HCT116 (cell line): ENCODE results near the gene MAML1. TPM values are rescaled to one million over a fixed set of nuclear protein-coding genes. Genes with fewer than 3 reads are reported as not detected.

ENCODE experiments used
- ATAC-seq: fragments of 200-7000 bp; cut with Tn5 transposase; 2 replicates; pipeline ENCODE4 v1.9.1; 2020; ENCODE audit warnings: mild to moderate bottlenecking, moderate library complexity
- BruUV-seq: library from RNA; stranded (reverse); fragments of 400-500 nt; replicated peaks from 2 replicates; lab custom pipeline; 2021; lab: Mats Ljungman, UMichigan
- CTCF ChIA-PET: fragments of 300-600 bp; sonication (Branson Sonifier 250); formaldehyde crosslinking; loops from one replicate; lab custom pipeline; 2021; ENCODE audit warnings: antibody characterized with exemption; lab: Charles Lee
- POLR2A ChIA-PET: fragments of 300-600, 350-600 bp; sonication (Branson Sonifier 250); formaldehyde crosslinking; loops from one replicate; lab custom pipeline; 2021; ENCODE audit warnings: antibody characterized with exemption; lab: Charles Lee
- RAD21 ChIA-PET, 2 experiments: fragments of 300-600 bp; sonication (Branson Sonifier 250); formaldehyde crosslinking; loops; one replicate each; lab custom pipeline; 2023; ENCODE audit warnings: low total read pairs in 2 of 2; ENCODE audit not compliant: uncharacterized antibody in 2 of 2, unreplicated experiment in 2 of 2, low non-redundant PET in 1 of 2; lab: Charles Lee
- DNase-seq: peaks from one replicate; pipeline ENCODE4 v3.0.0-alpha.2; 2010; ENCODE audit warnings: low read depth, low spot score
- H2AFZ ChIP-seq: fragments of 200-600 bp; shearing (Covaris generic), sonication (generic); 2 replicates; pipeline ENCODE4 v1.6.1; 2017; ENCODE audit warnings: low read depth, mixed run types, mixed read lengths, antibody characterized with exemption, low read length; ENCODE audit not compliant: poor library complexity, severe bottlenecking
- H3K27ac ChIP-seq: 2 replicates; pipeline ENCODE4 v1.5.1; 2012; ENCODE audit warnings: low read depth, low read length
- H3K27me3 ChIP-seq: fragments of 200-600 bp; sonication (generic); 2 replicates; pipeline ENCODE4 v1.6.1; 2016; ENCODE audit warnings: mixed run types, low read length, mixed read lengths; ENCODE audit not compliant: insufficient read depth
- H3K36me3 ChIP-seq, 2 experiments: fragments of 200-500 bp in 1 of 2; fragments of 200-600 bp in 1 of 2; sonication (Bioruptor generic) in 1 of 2; sonication (generic) in 1 of 2; 2 replicates each; pipeline versions ENCODE4 v1.5.1 to v1.6.1; 2014 to 2016; ENCODE audit warnings: low read length in 2 of 2, inconsistent platforms in 1 of 2, mixed read lengths in 1 of 2, mixed run types in 1 of 2; ENCODE audit not compliant: insufficient read depth in 2 of 2, control insufficient read depth in 1 of 2
- H3K4me1 ChIP-seq, 2 experiments: fragments of 200-600 bp in 1 of 2; sonication (generic) in 1 of 2; 2 replicates each; pipeline versions ENCODE4 v1.5.1 to v1.6.1; 2012 to 2017; ENCODE audit warnings: low read length in 2 of 2, inconsistent platforms in 1 of 2, mild to moderate bottlenecking in 1 of 2, mixed read lengths in 1 of 2, mixed run types in 1 of 2, moderate library complexity in 1 of 2; ENCODE audit not compliant: insufficient read depth in 2 of 2, control insufficient read depth in 1 of 2
- H3K4me2 ChIP-seq: fragments of 200-600 bp; sonication (generic); 2 replicates; pipeline ENCODE4 v1.6.1; 2017; ENCODE audit warnings: mixed run types, low read length, mixed read lengths
- H3K4me3 ChIP-seq, 2 experiments: fragments of 200-600 bp in 1 of 2; sonication (generic) in 1 of 2; replicated peaks in 1 of 2; 2 replicates each; pipeline ENCODE4 v1.5.1; 2011 to 2016; ENCODE audit warnings: low read length in 2 of 2, control low read depth in 1 of 2, low read depth in 1 of 2, mild to moderate bottlenecking in 1 of 2, mixed read lengths in 1 of 2, mixed run types in 1 of 2
- H3K79me2 ChIP-seq: fragments of 200-600 bp; sonication (generic); 2 replicates; pipeline ENCODE4 v1.6.1; 2017; ENCODE audit warnings: mild to moderate bottlenecking, mixed run types, low read length, moderate library complexity, mixed read lengths; ENCODE audit not compliant: insufficient read depth
- H3K9ac ChIP-seq: fragments of 200-600 bp; sonication (generic); 2 replicates; pipeline ENCODE4 v1.6.1; 2016; ENCODE audit warnings: low read length, mixed read lengths
- H3K9me2 ChIP-seq: fragments of 200-600 bp; sonication (generic), shearing (Covaris generic); 2 replicates; pipeline ENCODE4 v1.6.1; 2017; ENCODE audit warnings: mixed run types, mild to moderate bottlenecking, moderate library complexity; ENCODE audit not compliant: insufficient read depth
- H3K9me3 ChIP-seq, 2 experiments: fragments of 200-500 bp in 1 of 2; fragments of 200-600 bp in 1 of 2; sonication (Bioruptor generic) in 1 of 2; sonication (generic) in 1 of 2; 2 replicates each; pipeline ENCODE4 v1.6.1; 2014 to 2017; ENCODE audit warnings: low read length in 2 of 2, mixed read lengths in 2 of 2, inconsistent platforms in 1 of 2, low read depth in 1 of 2, mild to moderate bottlenecking in 1 of 2, mixed run types in 1 of 2, moderate library complexity in 1 of 2; ENCODE audit not compliant: control insufficient read depth in 1 of 2, insufficient read depth in 1 of 2
- H4K20me1 ChIP-seq: fragments of 200-600 bp; sonication (generic), shearing (Covaris generic); 2 replicates; pipeline ENCODE4 v1.6.1; 2017; ENCODE audit warnings: mixed run types, mild to moderate bottlenecking, moderate library complexity; ENCODE audit not compliant: insufficient read depth
- ATF3 ChIP-seq: IDR thresholded peaks from 2 replicates; pipeline ENCODE4 v1.6.1; 2012
- ELF1 ChIP-seq: IDR thresholded peaks from 2 replicates; pipeline ENCODE4 v1.6.1; 2012; ENCODE audit warnings: low read depth, borderline replicate concordance
- EZH2 ChIP-seq: fragments of 200-600 bp; sonication (generic); IDR thresholded peaks from 2 replicates; pipeline ENCODE4 v1.6.1; 2017; ENCODE audit warnings: antibody characterized with exemption, mixed run types
- EZH2phosphoT487 ChIP-seq: fragments of 200-600 bp; IDR thresholded peaks from 2 replicates; pipeline ENCODE4 v1.6.1; 2018; ENCODE audit warnings: antibody characterized with exemption, borderline replicate concordance
- POLR2AphosphoS5 ChIP-seq: IDR thresholded peaks from 2 replicates; pipeline ENCODE4 v1.6.1; 2011; ENCODE audit warnings: mild to moderate bottlenecking, low read depth, low read length, moderate library complexity
- RAD21 ChIP-seq: IDR thresholded peaks from 2 replicates; pipeline ENCODE4 v1.6.1; 2012; ENCODE audit warnings: low read depth, mild to moderate bottlenecking
- YY1 ChIP-seq: IDR thresholded peaks from 2 replicates; pipeline ENCODE4 v1.6.1; 2011; ENCODE audit warnings: low read length, low read depth, moderate library complexity, mild to moderate bottlenecking; ENCODE audit not compliant: insufficient replicate concordance; ENCODE audit errors: extremely low read depth
- ZFX ChIP-seq: fragments of 450-650 bp; IDR thresholded peaks from 2 replicates; pipeline ENCODE4 v1.6.1; 2017
- ZNF274 ChIP-seq: fragments of 200-500 bp; sonication (Bioruptor generic); IDR thresholded peaks from 2 replicates; pipeline ENCODE4 v1.6.1; 2014; ENCODE audit warnings: mild to moderate bottlenecking, low read depth, low read length, inconsistent platforms
- intact Hi-C: fragments of 100-400 bp; cut with micrococcal nuclease; formaldehyde crosslinking; loops from 2 replicates; pipeline ENCODE4 v1.10.0; 2022
- total RNA-seq: library from RNA; stranded (reverse); gene quantifications from one replicate; pipeline ENCODE4 v1.2.1, GENCODE V29; 2021; ENCODE audit not compliant: unreplicated experiment

The MAML1 gene
- total RNA-seq, 1 experiment from 2014 or later = 29.5 TPM

DNA sequence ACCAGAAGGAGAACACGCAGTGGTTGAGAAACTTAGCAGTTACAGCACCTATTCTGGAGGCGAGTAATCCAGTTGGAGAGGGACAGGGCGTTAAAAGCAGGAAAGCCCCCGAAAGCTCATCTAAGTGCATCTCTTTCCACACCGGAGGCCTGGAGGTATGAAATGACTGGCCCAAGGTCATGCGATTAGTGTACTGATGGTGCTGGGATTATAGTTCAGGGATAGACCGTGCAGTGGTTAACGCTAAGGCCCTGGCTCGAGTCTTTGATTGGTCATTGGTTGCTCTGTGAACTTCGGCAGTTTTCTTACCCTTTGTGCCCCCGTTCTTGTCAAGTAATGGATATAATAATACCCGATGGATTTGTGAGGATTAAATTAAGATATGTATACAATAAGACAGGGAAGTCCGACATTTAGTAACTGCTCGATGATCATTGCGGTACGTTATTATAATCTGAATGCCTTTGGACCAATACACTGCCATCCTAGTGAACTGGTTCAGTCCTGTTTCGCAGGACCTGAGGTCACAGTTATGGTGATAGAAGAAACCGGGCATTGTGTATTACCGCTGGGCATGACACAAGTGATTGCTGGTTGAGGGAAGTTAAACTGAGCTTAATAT lies 32.9 kb upstream of the MAML1 start:
- peak overlapping the region; percentile 96 for H3K27ac ChIP-seq
- ATAC-seq (no peak), DNase-seq (no peak)
- H3K9me2 ChIP-seq = no peaks in the 10 kb centered on the region
- peaks cover 0 to 33% of the 10 kb centered on the region in 2 experiments; a peak in 1 of 4 replicates for H3K36me3 ChIP-seq
- peak overlapping the region; percentile 100 for H3K9ac ChIP-seq
- peak; percentile 42 for TF ChIP-seq POLR2AphosphoS5
- TF ChIP-seq ZNF274 = no peak
- TF ChIP-seq ZFX = no peak
- TF ChIP-seq RAD21 = no peak
- no peak for TF ChIP-seq YY1
- H3K4me3 ChIP-seq = peak overlapping the region; percentile 66 to 87
- no peaks in the 10 kb centered on the region for H3K9me3 ChIP-seq
- H3K27me3 ChIP-seq = no peaks in the 10 kb centered on the region
- ChIA-PET CTCF (no interaction called here), RAD21 (no interaction called here), POLR2A (interaction anchor here (0.6 to 1.3 kb wide), 2 partner anchors 33 to 76 kb away, joined by 3 to 4 read pairs; partner anchors contain the start of genes HNRNPH1 and MAML1)
- H2AFZ ChIP-seq = no peak overlapping the region
- peaks cover 60% of the 10 kb centered on the region for H3K79me2 ChIP-seq
- intact Hi-C loops = loop anchor here (1.0 to 2.0 kb wide), 2 partner anchors 41 to 76 kb away; partner anchors contain the start of gene HNRNPH1
- peaks cover 3% of the 10 kb centered on the region; the same call in 1 of the 2 replicates for H4K20me1 ChIP-seq
- TSS peak; percentile 68 for BruUV-seq
- H3K4me2 ChIP-seq = peak overlapping the region; percentile 83
- peaks cover 4 to 27% of the 10 kb centered on the region in 2 experiments; a peak in 3 of 4 replicates for H3K4me1 ChIP-seq

- Histone ChIP-seq H3K4me3 (peak overlapping the region; percentile 66 to 87), H3K36me3 (peaks cover under 1 to 36% of the 10 kb centered on the region in 2 experiments; a peak in 3 of 4 replicates), H3K27me3 (no peaks in the 10 kb centered on the region), H3K79me2 (peaks cover 67% of the 10 kb centered on the region), H3K4me2 (peak overlapping the region; percentile 83), H3K9ac (peak overlapping the region; percentile 100), H3K9me3 (no peaks in the 10 kb centered on the region), H4K20me1 (peaks cover 5% of the 10 kb centered on the region; the same call in 1 of the 2 replicates), H3K9me2 (no peaks in the 10 kb centered on the region), H2AFZ (no peak overlapping the region), H3K4me1 (peaks cover 4 to 27% of the 10 kb centered on the region in 2 experiments; a peak in 3 of 4 replicates), H3K27ac (peak overlapping the region; percentile 96; the same call in 1 of the 2 replicates)
- ChIA-PET RAD21 (no interaction called here), POLR2A (interaction anchor here (1.3 kb wide), 1 partner anchor 32 kb away, joined by 4 read pairs; the partner anchor contains the start of gene MAML1), CTCF (no interaction called here)
- intact Hi-C loops = no loop called here
- ATAC-seq = no peak
- BruUV-seq = no TSS peak
- TF ChIP-seq ATF3 = no peak
- no peak for TF ChIP-seq ZNF274
- TF ChIP-seq ELF1 = no peak
- TF ChIP-seq EZH2phosphoT487 = no peak
- TF ChIP-seq EZH2 = no peak
- TF ChIP-seq POLR2AphosphoS5 = no peak
- TF ChIP-seq, all 23 proteins: peak for 0
- no peak for DNase-seq
Observed at GRCh38 chr5:179700401-179700918, 32.2 kb upstream of the MAML1 start.
